NCI-H2227 treated with DMSO at 0.1 percent for 48 hours (cell line): ENCODE results near the gene GSTA2.
"Not testable (repeated sequence)": the region's sequence is repeated elsewhere in the genome, so short reads cannot be mapped to it uniquely, and the experiment has no call there.

Experiments used
- DNase-seq: peaks from one replicate; lab custom pipeline; 2025; lab: John Stamatoyannopoulos, UW

Gene GSTA2

GRCh38 chr6:52760105-52760765, 3.0 kb downstream of the GSTA2 start:
- no peak for DNase-seq

- DNase-seq = no peak
These were observed 4.2 kb downstream of the GSTA2 start for GRCh38 chr6:52759085-52759484.

- DNase-seq = not testable (repeated sequence)
These were observed 5.5 kb downstream of the GSTA2 start for GRCh38 chr6:52757651-52758338.

GRCh38 chr6:52754443-52754842, 8.8 kb downstream of the GSTA2 start:
- no peak for DNase-seq

DNA sequence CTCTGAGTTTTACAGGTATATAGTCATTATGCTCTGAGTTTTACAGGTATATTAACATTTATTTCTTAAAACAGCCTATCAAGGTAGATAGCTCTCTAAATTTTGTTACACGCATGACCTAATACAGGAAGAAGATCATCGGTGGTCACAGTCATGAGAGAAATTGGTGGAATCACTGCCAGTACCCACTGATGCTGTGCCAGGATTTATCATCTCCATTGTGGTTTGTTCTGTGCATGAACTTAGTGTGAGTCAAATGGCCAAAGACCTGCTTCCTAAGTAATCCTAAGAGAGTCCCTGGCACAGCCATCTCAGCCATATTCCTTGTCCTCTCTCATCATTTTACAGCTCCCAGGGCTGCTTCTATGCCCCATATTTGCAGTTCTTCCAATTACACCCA, 10.1 kb downstream of the GSTA2 start:
- DNase-seq = not testable (repeated sequence)

- no peak for DNase-seq
These were observed 11.0 kb downstream of the GSTA2 start for GRCh38 chr6:52752310-52752709.

DNA sequence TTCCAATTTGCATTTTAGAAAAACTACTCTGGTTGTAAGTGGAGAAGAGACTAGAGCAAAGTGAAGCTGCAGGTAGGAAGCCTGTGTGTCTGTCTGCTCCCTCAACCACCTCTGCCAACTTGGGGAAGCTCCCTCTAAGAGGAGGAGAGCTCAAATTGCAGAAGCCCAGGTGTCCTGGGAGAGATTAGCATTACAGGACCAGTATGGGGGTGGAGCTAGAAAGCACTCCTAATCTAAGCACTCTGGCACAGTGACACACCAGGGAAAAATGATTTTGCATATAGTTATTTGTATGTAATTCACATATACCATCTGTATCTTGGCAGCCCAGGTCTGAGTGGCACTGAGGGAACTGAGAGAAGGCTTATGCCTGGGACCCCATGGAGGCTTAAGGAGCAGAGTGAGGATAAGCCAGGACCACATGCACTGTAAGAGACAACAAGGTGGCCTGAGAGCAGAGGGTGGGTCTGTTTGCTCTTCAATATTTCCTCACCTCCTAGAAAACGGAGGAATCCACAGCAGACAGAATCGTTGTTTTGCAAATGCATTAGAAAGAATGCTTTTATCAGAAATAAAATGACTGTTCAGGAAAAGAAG, 13.6 kb downstream of the GSTA2 start:
- no peak for DNase-seq

GRCh38 chr6:52747301-52747700, 16.0 kb downstream of the GSTA2 start:
- DNase-seq = not testable (repeated sequence)

DNA sequence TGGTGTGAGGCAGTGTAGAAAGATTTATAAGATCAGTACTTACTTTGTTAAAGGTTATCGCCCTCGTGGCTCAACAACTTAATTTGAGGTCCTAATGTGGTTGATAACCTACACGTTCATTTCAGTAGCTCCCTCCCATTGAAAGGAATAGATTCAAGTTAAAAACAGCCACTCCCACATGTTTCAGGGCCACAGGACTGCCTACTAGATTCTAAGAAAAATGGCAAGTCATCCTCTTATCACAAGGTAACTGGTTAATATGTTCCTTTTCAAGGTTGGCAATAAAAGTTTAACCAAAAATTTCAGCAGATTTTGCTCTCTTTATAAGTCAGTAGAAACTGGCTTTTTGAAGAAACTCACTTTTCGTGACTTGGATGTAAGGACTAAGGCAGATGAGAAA, 17.1 kb downstream of the GSTA2 start:
- DNase-seq = no peak

DNA sequence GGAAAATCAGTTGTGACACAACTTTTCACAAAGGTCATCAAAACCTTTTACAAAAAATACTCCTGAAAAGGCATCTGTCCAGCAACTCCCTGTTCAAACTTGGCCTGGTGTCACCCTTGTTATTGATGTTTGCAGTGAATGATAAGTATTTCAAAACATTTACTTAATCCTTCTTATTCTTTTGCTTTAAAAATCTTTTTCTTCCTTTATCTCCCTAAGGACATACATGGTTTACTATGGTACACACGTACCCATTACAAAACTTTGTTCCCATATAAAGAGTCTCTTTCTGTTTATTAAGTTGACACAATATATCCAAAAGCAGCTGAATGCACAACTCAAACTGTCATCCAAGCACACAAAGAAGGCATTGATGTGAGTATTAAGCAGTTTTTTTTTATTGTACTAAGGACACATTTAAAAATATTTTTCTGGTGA, 17.5 kb downstream of the GSTA2 start:
- DNase-seq = no peak

- no peak for DNase-seq
These were observed 21.4 kb downstream of the GSTA2 start for GRCh38 chr6:52741872-52742271.

- no peak for DNase-seq
These were observed 23.6 kb downstream of the GSTA2 start for GRCh38 chr6:52739627-52740026.

- no peak for DNase-seq
These were observed 24.1 kb downstream of the GSTA2 start for GRCh38 chr6:52739134-52739533.

DNA sequence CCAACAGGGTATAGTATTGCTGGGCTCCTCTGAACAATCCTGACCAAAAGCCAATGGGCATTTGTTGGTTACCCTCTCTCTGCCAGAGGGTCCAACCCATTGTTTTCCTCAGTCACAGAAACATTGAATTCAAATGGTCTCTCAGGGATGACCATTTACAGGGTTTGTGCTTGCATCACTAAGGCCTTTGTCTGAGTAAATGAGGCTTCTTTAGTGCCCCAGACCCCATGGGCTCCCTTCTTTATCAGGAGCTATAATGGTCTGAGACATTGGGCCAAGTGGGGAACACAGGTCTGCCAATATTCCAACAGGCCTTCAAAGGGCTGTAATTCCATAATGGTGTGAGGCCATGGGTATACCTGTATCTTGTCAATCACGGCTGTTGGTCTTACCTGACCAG, 27.1 kb downstream of the GSTA2 start:
- no peak for DNase-seq

GRCh38 chr6:52735071-52735470, 28.2 kb downstream of the GSTA2 start:
- no peak for DNase-seq

GRCh38 chr6:52734072-52734471, 29.2 kb downstream of the GSTA2 start:
- no peak for DNase-seq

- no peak for DNase-seq
These were observed 30.1 kb downstream of the GSTA2 start for GRCh38 chr6:52733172-52733571.

- no peak for DNase-seq
These were observed 31.6 kb downstream of the GSTA2 start for GRCh38 chr6:52731719-52732118.

DNA sequence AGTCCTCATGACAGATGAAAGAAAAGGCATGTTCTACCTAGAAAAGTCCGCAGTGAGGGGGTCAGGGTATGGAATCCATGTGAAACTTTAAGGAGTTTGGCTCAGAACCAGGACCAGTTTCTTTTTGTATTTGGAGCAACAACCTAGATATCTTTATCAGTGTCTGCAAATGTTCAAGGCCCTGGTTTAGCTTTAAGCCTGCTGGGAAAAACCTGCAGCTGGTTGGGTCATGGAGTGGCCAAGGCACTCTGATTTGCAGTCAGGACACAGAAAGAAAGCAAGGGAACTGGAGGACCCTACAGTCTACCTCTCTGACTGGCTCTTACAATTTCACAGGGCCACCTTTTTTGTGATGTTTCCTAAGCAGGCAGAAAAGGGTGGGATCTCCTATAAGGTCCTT, 33.7 kb downstream of the GSTA2 start:
- no peak for DNase-seq

DNA sequence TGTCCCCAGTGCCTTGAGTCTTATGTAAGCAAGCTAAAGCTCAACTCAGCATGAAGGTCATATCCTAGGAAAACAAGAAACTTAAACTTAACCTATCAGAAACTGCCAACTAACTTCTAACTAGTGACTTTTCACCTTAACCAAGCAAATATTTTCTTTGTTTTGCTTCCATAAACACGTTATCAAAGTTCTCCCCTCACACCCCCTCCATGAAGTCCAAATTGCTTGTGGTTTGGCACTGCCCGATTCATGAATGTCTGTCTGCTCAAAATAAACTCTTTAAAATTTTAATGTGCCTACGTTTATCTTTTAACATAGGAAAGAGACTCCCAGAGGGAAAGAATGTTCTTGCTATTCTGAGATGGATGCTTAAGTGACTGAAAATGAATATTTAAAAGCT, 34.9 kb downstream of the GSTA2 start:
- no peak for DNase-seq

DNA sequence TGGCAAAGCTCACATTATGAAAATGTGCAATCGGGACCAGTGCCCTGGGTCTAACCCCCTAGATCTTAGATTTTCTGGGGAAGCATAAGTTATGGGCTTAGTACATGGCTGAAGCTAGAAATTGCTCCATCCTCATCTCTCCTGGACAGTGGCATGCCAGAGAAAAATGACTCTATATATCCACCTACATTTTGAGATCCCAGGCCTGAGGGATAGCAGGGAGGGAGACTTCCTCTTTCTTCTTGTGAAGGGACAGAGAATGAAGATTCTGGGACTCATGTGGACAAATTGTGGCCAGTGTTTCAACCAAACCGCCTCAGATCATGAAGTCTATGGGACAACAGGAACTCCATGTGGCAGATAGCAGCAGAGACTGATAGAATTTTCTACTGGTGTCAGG, 35.4 kb downstream of the GSTA2 start:
- DNase-seq = no peak

- no peak for DNase-seq
These were observed 36.3 kb downstream of the GSTA2 start for GRCh38 chr6:52726741-52727535.

GRCh38 chr6:52726193-52726542, 37.1 kb downstream of the GSTA2 start:
- no peak for DNase-seq
